HepG2 (cell line): Measurements from ENCODE around the gene SH3YL1. TPM values are rescaled to one million over a fixed set of nuclear protein-coding genes. Genes with fewer than 3 reads are reported as not detected.

ENCODE experiments used
- ATAC-seq: fragments of 200-7000 bp; cut with Tn5 transposase; 3 replicates; pipeline ENCODE4 v1.9.1; 2020; ENCODE audit warnings: mild to moderate bottlenecking, moderate library complexity
- BruUV-seq: library from RNA; stranded (reverse); fragments of 400-500 nt; replicated peaks from 2 replicates; lab custom pipeline; 2021; lab: Mats Ljungman, UMichigan
- CTCF ChIA-PET: fragments of 300-600 bp; formaldehyde crosslinking; extraction: SDS; loops from one replicate; lab custom pipeline; 2021; ENCODE audit warnings: low total read pairs, inconsistent platforms, low intra/inter-chr PET ratio; lab: Yijun Ruan, JAX
- POLR2A ChIA-PET: fragments of 350-600 bp; sonication (Branson Sonifier 250); formaldehyde crosslinking; loops from one replicate; lab custom pipeline; 2020; ENCODE audit warnings: antibody characterized with exemption, inconsistent platforms; lab: Yijun Ruan, JAX
- DNase-seq: peaks from one replicate; pipeline ENCODE4 v3.0.0-alpha.2; 2015; ENCODE audit warnings: low spot score
- FAIRE-seq: peaks from 3 replicates; lab custom pipeline; 2011; peaks lifted over from hg19 to GRCh38; lab: Jason Lieb, UNC
- H2AFZ ChIP-seq: one replicate; pipeline ENCODE4 v1.6.1; 2011; ENCODE audit warnings: low read length, inconsistent platforms
- H3K27ac ChIP-seq: fragments of 300-600 bp; 3 replicates; pipeline ENCODE4 v1.8.0; 2011; ENCODE audit warnings: mixed run types, mild to moderate bottlenecking, mixed read lengths, low read length, inconsistent platforms; ENCODE audit not compliant: insufficient read depth; ENCODE audit errors: extremely low read length
- H3K27me3 ChIP-seq, 2 experiments: fragments of 200-600 bp in 1 of 2; 2 replicates in 1 of 2; 3 replicates in 1 of 2; pipeline versions ENCODE4 v1.6.0 to v1.8.0; 2011; ENCODE audit warnings: low read length in 2 of 2, mild to moderate bottlenecking in 2 of 2, moderate library complexity in 2 of 2, inconsistent platforms in 1 of 2; ENCODE audit not compliant: insufficient read depth in 2 of 2, control insufficient read depth in 1 of 2
- H3K36me3 ChIP-seq, 2 experiments: fragments of 200-600 bp in 1 of 2; replicated peaks in 1 of 2; 2 replicates in 1 of 2; 3 replicates in 1 of 2; pipeline versions ENCODE4 v1.5.1 to v1.8.0; 2011; ENCODE audit warnings: low read length in 2 of 2, inconsistent platforms in 1 of 2; ENCODE audit not compliant: insufficient read depth in 2 of 2, control insufficient read depth in 1 of 2
- H3K4me1 ChIP-seq: 2 replicates; pipeline ENCODE4 v1.5.1; 2012; ENCODE audit warnings: low read length, inconsistent platforms; ENCODE audit not compliant: insufficient read depth
- H3K4me2 ChIP-seq: 2 replicates; pipeline ENCODE4 v1.6.0; 2011; ENCODE audit warnings: low read depth, low read length, inconsistent platforms
- H3K4me3 ChIP-seq, 3 experiments: fragments of 200-600 bp in 1 of 3; sonication (generic), shearing (Covaris generic) in 1 of 3; replicated peaks in 1 of 3; 2 replicates each; pipeline ENCODE4 v1.5.1; 2011 to 2016; ENCODE audit warnings: low read length in 3 of 3, inconsistent platforms in 2 of 3, low read depth in 2 of 3, mild to moderate bottlenecking in 2 of 3, control low read depth in 1 of 3, mixed read lengths in 1 of 3; ENCODE audit not compliant: insufficient read depth in 1 of 3
- H3K79me2 ChIP-seq: one replicate; pipeline ENCODE4 v1.6.1; 2011; ENCODE audit warnings: low read length, inconsistent platforms; ENCODE audit not compliant: insufficient read depth
- H3K9ac ChIP-seq: 2 replicates; pipeline ENCODE4 v1.6.0; 2011; ENCODE audit warnings: mild to moderate bottlenecking, low read depth, low read length, inconsistent platforms; ENCODE audit not compliant: insufficient read depth
- H3K9me3 ChIP-seq: 2 replicates; pipeline ENCODE4 v1.5.1; 2012; ENCODE audit warnings: mild to moderate bottlenecking, low read length
- H4K20me1 ChIP-seq: 2 replicates; pipeline ENCODE4 v1.6.0; 2011; ENCODE audit warnings: inconsistent platforms, mild to moderate bottlenecking, low read length, moderate library complexity; ENCODE audit not compliant: insufficient read depth
- KDM5A ChIP-seq: fragments of 200-600 bp; sonication (generic); IDR thresholded peaks from 2 replicates; pipeline ENCODE4 v1.7.0; 2018; ENCODE audit warnings: antibody characterized with exemption, mild to moderate bottlenecking, low read length, borderline replicate concordance
- PHB2 ChIP-seq: fragments of 450-650 bp; IDR thresholded peaks from 2 replicates; pipeline ENCODE4 v1.6.1; 2018; ENCODE audit not compliant: partially characterized antibody
- PLRG1 ChIP-seq: fragments of 450-650 bp; conservative IDR thresholded peaks from 2 replicates; pipeline ENCODE4 v1.6.1; 2016
- ZFP36 ChIP-seq: fragments of 150-350 bp; IDR thresholded peaks from 2 replicates; pipeline ENCODE4 v1.6.1; 2018; ENCODE audit warnings: borderline replicate concordance, low read length, low read depth; ENCODE audit not compliant: partially characterized antibody
- ZKSCAN5 ChIP-seq: sonication (generic); formaldehyde crosslinking; IDR thresholded peaks from 2 replicates; pipeline ENCODE4 v1.5.1; 2020; ENCODE audit warnings: mild to moderate bottlenecking, missing genetic modification reagents
- ZNF441 ChIP-seq: sonication (generic); formaldehyde crosslinking; IDR thresholded peaks from 2 replicates; pipeline ENCODE4 v1.7.0; 2021; ENCODE audit warnings: missing genetic modification reagents, borderline replicate concordance
- ZNF720 ChIP-seq: sonication (generic); formaldehyde crosslinking; IDR thresholded peaks from 2 replicates; pipeline ENCODE4 v1.4.0; 2020; ENCODE audit warnings: missing genetic modification reagents
- ZNF83 ChIP-seq: sonication (generic); formaldehyde crosslinking; IDR thresholded peaks from 2 replicates; pipeline ENCODE4 v1.4.0; 2020; ENCODE audit warnings: missing genetic modification reagents, mild to moderate bottlenecking, borderline replicate concordance
- WGBS: methylation state at CpG from one replicate; pipeline ENCODE4 v1.1.6; 2017; ENCODE audit warnings: low lambda C conversion rate; 5-methylcytosine and 5-hydroxymethylcytosine counted together
- in situ Hi-C: cut with HindIII; loops from 2 replicates; pipeline ENCODE4 v1.10.0; 2017; ENCODE audit warnings: low pct_unique_long_range_greater_than_20kb; ENCODE audit not compliant: extremely low pct_ligation_motif_present
- intact Hi-C: fragments of 100-400 bp; cut with micrococcal nuclease; formaldehyde crosslinking; loops from one replicate; pipeline ENCODE4 v1.10.0; 2022; ENCODE audit not compliant: unreplicated experiment
- polyA plus RNA-seq, 8 experiments: library from polyadenylated mRNA; depleted of rRNA in 3 of 8; stranded (reverse) in 7 of 8; unstranded in 1 of 8; fragments of >200 nt; fragmentation: Illumina TruSeq in 4 of 8; extraction: Trizol in 4 of 8; gene quantifications; 2 replicates each; pipeline versions ENCODE4 v1.2.1 to v1.2.3, GENCODE V29; 2011 to 2016; ENCODE audit warnings: low read depth in 4 of 8, missing spikeins in 1 of 8, mixed read lengths in 1 of 8; ENCODE audit not compliant: insufficient read depth in 1 of 8
- total RNA-seq, 5 experiments: library from RNA; depleted of rRNA; stranded (reverse); fragments of >200 nt; fragmentation: Illumina TruSeq; extraction: Trizol; gene quantifications; 2 replicates each; pipeline ENCODE4 v1.2.3, GENCODE V29; 2016; ENCODE audit warnings: low read depth in 1 of 5
- TF ChIP-seq, protein P1 (sequence below): sonication (generic); formaldehyde crosslinking; IDR thresholded peaks from 2 replicates; pipeline ENCODE4 v1.4.0; 2020; ENCODE audit warnings: missing genetic modification reagents
- TF ChIP-seq, protein P2 (sequence below): sonication (generic); formaldehyde crosslinking; IDR thresholded peaks from 2 replicates; pipeline ENCODE4 v1.4.0; 2020; ENCODE audit warnings: missing genetic modification reagents, borderline replicate concordance

Gene SH3YL1
- total and polyA plus RNA-seq, 2 of the 13 experiments (the other 11 are each of a cell fraction or from before 2014, with no cell fraction given): 13.0 to 48.2 TPM

DNA sequence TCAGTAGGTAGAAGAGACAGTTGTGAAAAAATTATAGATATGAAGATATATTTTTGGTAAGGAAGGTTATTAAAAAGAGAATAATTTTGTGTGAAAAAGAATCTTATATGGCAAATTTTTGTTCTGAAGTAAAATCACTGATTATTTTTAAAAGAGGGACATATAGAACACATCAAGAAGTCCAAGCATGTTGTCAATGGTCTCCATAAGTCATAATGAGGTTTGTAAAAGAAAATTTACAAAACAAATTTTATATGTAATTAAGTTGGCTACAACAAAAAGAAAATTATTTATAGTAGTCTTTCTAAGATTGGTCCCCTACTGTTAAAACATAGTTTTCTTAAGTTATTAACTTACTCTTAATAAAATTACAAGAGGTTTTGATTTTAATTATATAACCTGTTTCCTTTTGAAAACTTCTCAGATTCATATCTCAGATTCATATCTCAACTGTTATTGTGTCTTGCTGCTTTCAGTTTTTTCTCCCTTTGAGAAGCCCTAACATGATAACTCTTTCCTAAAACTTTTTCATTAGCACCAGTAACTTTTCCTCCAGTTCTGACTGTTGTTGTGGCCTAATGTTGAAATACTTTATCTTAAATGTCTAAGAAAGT lies 81.2 kb downstream of the SH3YL1 start:
- no peak overlapping the region for H2AFZ ChIP-seq
- H3K27ac ChIP-seq: no peak overlapping the region
- peaks cover 45% of the 10 kb centered on the region for H3K9me3 ChIP-seq
- TF ChIP-seq ZKSCAN5 (CRISPR knock-in tag): no peak
- TF ChIP-seq ZNF720 (CRISPR knock-in tag): no peak
- TF ChIP-seq ZFP36: peak; percentile 79
- 0 out of 2 replicates have a peak, but pooled peaks have one; percentile 25 for TF ChIP-seq KDM5A
- TF ChIP-seq, all 625 proteins: peak for 2
- intact Hi-C loops (no loop called here), in situ Hi-C loops (no loop called here)
- ChIA-PET CTCF (no interaction called here), POLR2A (no interaction called here)
- no peaks in the 10 kb centered on the region for H3K36me3 ChIP-seq
- no peak overlapping the region for H3K9ac ChIP-seq
- H3K79me2 ChIP-seq: no peaks in the 10 kb centered on the region
- no TSS peak for BruUV-seq
- H4K20me1 ChIP-seq: no peaks in the 10 kb centered on the region
- DNase-seq: no peak
- 0 out of 5 replicates have a peak, but pooled peaks cover 0 to 4% of the 10 kb centered on the region in 2 experiments for H3K27me3 ChIP-seq
- FAIRE-seq: no peak
- H3K4me2 ChIP-seq: no peak overlapping the region
- H3K4me3 ChIP-seq: no peak overlapping the region
- ATAC-seq: no peak
- peaks cover 14% of the 10 kb centered on the region for H3K4me1 ChIP-seq

DNA sequence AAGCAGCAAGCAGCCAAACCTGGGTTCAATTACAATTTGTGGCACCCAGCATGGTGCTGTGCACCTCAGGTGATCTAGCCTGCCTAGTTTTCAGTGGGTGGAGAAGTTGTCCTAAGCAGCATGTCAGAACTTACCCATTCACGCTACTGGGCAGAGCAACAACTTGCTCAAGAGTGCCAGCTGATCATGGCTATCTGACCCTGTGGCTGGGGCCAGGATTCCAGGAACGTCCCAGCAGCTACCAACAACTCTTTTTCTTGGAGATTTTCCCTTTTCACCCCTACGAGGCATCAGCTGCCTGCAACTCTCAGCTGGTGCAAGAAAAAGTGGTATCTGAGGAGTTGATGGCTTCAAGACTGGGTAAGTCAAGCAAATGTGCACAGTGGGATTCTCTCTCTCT lies 83.5 kb downstream of the SH3YL1 start:
- ATAC-seq (no peak), FAIRE-seq (no peak), DNase-seq (no peak)
- Histone ChIP-seq H3K9me3 (peaks cover 32% of the 10 kb centered on the region), H3K79me2 (no peaks in the 10 kb centered on the region), H2AFZ (peak overlapping the region; percentile 33), H3K27me3 (no peaks in the 10 kb centered on the region), H3K4me2 (peak overlapping the region; percentile 16; the same call in 1 of the 2 replicates), H3K4me1 (peaks cover 35% of the 10 kb centered on the region), H3K9ac (no peak overlapping the region), H3K36me3 (no peaks in the 10 kb centered on the region), H3K27ac (no peak overlapping the region), H3K4me3 (no peak overlapping the region), H4K20me1 (no peaks in the 10 kb centered on the region)
- WGBS: 26% methylated on average over 3 of the region's 3 CpGs
- in situ Hi-C loops: no loop called here
- CTCF ChIA-PET: no interaction called here
- intact Hi-C loops: no loop called here
- no TSS peak for BruUV-seq
- POLR2A ChIA-PET: no interaction called here
- TF ChIP-seq PHB2 (no peak), ZNF441 (CRISPR knock-in tag) (no peak), ZNF83 (CRISPR knock-in tag) (no peak), PLRG1 (no peak)
- TF ChIP-seq, protein P1, sequence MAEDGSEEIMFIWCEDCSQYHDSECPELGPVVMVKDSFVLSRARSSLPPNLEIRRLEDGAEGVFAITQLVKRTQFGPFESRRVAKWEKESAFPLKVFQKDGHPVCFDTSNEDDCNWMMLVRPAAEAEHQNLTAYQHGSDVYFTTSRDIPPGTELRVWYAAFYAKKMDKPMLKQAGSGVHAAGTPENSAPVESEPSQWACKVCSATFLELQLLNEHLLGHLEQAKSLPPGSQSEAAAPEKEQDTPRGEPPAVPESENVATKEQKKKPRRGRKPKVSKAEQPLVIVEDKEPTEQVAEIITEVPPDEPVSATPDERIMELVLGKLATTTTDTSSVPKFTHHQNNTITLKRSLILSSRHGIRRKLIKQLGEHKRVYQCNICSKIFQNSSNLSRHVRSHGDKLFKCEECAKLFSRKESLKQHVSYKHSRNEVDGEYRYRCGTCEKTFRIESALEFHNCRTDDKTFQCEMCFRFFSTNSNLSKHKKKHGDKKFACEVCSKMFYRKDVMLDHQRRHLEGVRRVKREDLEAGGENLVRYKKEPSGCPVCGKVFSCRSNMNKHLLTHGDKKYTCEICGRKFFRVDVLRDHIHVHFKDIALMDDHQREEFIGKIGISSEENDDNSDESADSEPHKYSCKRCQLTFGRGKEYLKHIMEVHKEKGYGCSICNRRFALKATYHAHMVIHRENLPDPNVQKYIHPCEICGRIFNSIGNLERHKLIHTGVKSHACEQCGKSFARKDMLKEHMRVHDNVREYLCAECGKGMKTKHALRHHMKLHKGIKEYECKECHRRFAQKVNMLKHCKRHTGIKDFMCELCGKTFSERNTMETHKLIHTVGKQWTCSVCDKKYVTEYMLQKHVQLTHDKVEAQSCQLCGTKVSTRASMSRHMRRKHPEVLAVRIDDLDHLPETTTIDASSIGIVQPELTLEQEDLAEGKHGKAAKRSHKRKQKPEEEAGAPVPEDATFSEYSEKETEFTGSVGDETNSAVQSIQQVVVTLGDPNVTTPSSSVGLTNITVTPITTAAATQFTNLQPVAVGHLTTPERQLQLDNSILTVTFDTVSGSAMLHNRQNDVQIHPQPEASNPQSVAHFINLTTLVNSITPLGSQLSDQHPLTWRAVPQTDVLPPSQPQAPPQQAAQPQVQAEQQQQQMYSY (CRISPR knock-in tag): no peak
- TF ChIP-seq, protein P2, sequence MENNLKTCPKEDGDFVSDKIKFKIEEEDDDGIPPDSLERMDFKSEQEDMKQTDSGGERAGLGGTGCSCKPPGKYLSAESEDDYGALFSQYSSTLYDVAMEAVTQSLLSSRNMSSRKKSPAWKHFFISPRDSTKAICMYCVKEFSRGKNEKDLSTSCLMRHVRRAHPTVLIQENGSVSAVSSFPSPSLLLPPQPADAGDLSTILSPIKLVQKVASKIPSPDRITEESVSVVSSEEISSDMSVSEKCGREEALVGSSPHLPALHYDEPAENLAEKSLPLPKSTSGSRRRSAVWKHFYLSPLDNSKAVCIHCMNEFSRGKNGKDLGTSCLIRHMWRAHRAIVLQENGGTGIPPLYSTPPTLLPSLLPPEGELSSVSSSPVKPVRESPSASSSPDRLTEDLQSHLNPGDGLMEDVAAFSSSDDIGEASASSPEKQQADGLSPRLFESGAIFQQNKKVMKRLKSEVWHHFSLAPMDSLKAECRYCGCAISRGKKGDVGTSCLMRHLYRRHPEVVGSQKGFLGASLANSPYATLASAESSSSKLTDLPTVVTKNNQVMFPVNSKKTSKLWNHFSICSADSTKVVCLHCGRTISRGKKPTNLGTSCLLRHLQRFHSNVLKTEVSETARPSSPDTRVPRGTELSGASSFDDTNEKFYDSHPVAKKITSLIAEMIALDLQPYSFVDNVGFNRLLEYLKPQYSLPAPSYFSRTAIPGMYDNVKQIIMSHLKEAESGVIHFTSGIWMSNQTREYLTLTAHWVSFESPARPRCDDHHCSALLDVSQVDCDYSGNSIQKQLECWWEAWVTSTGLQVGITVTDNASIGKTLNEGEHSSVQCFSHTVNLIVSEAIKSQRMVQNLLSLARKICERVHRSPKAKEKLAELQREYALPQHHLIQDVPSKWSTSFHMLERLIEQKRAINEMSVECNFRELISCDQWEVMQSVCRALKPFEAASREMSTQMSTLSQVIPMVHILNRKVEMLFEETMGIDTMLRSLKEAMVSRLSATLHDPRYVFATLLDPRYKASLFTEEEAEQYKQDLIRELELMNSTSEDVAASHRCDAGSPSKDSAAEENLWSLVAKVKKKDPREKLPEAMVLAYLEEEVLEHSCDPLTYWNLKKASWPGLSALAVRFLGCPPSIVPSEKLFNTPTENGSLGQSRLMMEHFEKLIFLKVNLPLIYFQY (CRISPR knock-in tag): no peak
